ENCODE results near the gene PITPNB. TPM values are rescaled to one million over a fixed set of nuclear protein-coding genes. Genes with fewer than 3 reads are reported as not detected.

The PITPNB gene
- total RNA-seq, 1 experiment from 2014 or later, result 16.2 TPM

DNA sequence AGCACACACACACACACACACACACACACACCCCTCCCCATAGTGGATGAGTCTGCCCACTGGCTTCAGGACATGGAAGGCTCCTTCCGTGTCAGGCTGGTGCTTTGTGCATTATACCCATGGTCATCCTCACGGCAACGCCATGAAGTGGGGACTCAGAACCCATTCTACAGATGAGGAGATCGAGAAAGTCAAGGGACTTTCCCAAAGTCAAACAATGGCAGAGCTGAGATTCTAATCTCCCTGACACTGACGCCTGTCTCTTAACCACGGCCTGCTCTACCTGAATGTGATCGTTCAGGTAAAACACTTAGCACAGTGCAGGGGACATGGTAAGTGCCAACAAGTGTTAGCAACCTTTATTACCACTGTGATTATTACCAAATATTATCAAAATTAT lies 113.2 kb downstream of the PITPNB start:
- DNase-seq (ENCODE audit: extremely low read depth, low read depth), result no peak

GRCh38 chr22:27804470-27805297 lies 114.4 kb downstream of the PITPNB start:
- peak; percentile 66 for DNase-seq (ENCODE audit: extremely low read depth, low read depth)

DNA sequence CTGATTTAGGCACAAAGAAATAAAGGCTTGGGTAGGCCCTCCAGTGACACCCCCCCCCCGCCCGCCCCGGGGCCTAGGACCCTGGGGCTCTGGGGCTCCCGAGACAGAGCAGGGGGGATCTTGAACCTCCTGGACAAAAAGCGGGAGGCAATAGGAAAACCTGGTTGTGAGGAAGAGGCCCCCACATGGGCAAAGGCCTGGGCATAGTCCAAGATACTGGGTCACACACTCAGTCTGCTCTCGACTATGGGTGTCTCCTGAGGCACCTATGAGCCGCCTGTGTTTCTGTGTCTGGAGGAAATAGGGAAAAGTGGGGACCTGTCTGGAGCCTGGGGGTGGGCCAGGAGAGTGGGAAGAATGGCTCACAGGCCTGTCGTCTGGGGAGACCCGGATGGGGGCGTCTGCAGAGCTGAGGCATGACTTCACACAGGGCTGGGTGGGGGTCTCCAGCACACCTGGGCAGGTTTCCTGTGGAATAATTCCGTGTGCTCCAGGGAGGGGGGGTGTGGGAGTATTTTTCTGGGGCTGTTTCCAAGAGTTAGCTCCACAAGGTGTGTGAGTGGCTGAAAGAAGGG lies 115.1 kb downstream of the PITPNB start:
- no peak for DNase-seq (ENCODE audit: extremely low read depth, low read depth)

DNA sequence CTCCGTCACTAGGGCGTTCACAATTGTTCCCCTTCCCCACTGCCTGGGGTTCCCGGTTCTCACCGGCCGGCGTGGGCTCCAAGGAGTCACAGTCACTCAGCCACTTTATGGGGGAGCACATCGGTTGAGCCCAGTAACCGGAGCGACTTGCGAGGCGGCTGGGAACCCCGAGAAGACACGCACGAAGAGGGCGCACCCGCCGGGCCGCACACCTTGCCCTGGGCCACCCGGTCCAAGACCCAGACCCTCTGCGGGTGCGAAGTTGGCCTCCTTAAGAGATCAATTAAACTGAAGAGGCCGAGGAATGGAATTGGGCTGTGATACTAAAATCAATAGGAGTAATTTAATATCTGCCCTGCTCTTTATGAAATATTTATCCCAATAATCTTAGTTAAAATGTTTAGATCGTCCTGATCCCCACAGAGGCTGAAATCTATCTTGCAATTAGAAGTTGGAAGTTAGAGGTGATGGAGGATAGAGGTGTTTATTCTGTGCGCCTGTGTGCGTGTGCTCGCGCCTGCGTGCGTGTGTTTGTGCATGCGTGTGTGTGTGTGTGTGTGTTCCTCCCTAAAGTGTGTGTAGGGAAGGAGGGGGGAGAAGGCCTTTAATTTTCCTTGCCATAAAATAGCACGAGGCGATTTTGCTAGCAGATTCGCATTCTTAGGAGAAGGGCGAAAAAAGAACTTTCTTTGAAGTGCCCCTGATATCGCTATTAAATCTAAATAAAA lies 116.5 kb downstream of the PITPNB start:
- DNase-seq (ENCODE audit: extremely low read depth, low read depth), result no peak

Small RNA genes within 50 kb of the gene (small RNA-seq; reads per million reads assigned to genes)
- 0 to 0.18 reads per million in 2 experiments for gene MIR3199-1
- 0 reads per million in 2 experiments for gene RF02198

Other genes starting within 250 kb of the PITPNB start
- 9.8 and 10.5 TPM in 2 replicates for gene MN1, start 117.5 kb downstream of the PITPNB start, total RNA-seq (2014; rRNA removed; shearing (Covaris generic))

Data from NCI-H460 (cell line).